IMR-90 (cell line): ENCODE results near the gene SLC22A5. TPM values are rescaled to one million over a fixed set of nuclear protein-coding genes. Genes with fewer than 3 reads are reported as not detected.

Experiments
- ATAC-seq: fragments of 200-7000 bp; cut with Tn5 transposase; 2 replicates; pipeline ENCODE4 v1.9.1; 2020; ENCODE audit warnings: low read depth, mild to moderate bottlenecking, moderate library complexity
- BruUV-seq: library from RNA; stranded (reverse); fragments of 400-500 nt; replicated peaks from 2 replicates; lab custom pipeline; 2021; lab: Mats Ljungman, UMichigan
- CTCF ChIA-PET: fragments of 300-600 bp; formaldehyde crosslinking; extraction: SDS; loops from one replicate; lab custom pipeline; 2021; ENCODE audit warnings: antibody characterized with exemption; lab: Yijun Ruan, JAX
- POLR2A ChIA-PET: fragments of 300-600 bp; sonication (Branson Sonifier 250); formaldehyde crosslinking; loops from one replicate; lab custom pipeline; 2022; ENCODE audit warnings: antibody characterized with exemption; ENCODE audit not compliant: unreplicated experiment; lab: Charles Lee
- DNase-seq: peaks from one replicate; pipeline ENCODE4 v3.0.0; 2013
- H2AFZ ChIP-seq: replicated peaks from 2 replicates; pipeline ENCODE3; 2013; ENCODE audit warnings: low read length, mild to moderate bottlenecking; ENCODE audit not compliant: poor library complexity
- H2AK5ac ChIP-seq: 2 replicates; pipeline ENCODE4 v1.6.1; 2013; ENCODE audit warnings: low read depth, low read length, inconsistent platforms
- H2AK9ac ChIP-seq: replicated peaks from 2 replicates; pipeline ENCODE3; 2013; ENCODE audit warnings: mild to moderate bottlenecking, low read depth, low read length, moderate library complexity; ENCODE audit not compliant: poor library complexity
- H2BK120ac ChIP-seq: 2 replicates; pipeline ENCODE4 v1.6.1; 2013; ENCODE audit warnings: low read depth, low read length, inconsistent platforms
- H2BK15ac ChIP-seq: 3 replicates; pipeline ENCODE4 v1.6.1; 2013; ENCODE audit warnings: low read depth, low read length, inconsistent platforms
- H2BK20ac ChIP-seq: 2 replicates; pipeline ENCODE4 v1.6.1; 2013; ENCODE audit warnings: low read depth, mild to moderate bottlenecking, inconsistent platforms, low read length, moderate library complexity
- H2BK5ac ChIP-seq: 2 replicates; pipeline ENCODE4 v1.6.1; 2013; ENCODE audit warnings: mild to moderate bottlenecking, low read depth, low read length, inconsistent platforms; ENCODE audit not compliant: poor library complexity, severe bottlenecking
- H3K14ac ChIP-seq: replicated peaks from 2 replicates; pipeline ENCODE4 v1.6.1; 2013; ENCODE audit warnings: low read depth, low read length, inconsistent platforms
- H3K18ac ChIP-seq: 2 replicates; pipeline ENCODE4 v1.6.1; 2013; ENCODE audit warnings: low read depth, low read length, control low read depth
- H3K23ac ChIP-seq: 2 replicates; pipeline ENCODE4 v1.6.1; 2013; ENCODE audit warnings: low read depth, low read length, inconsistent platforms
- H3K27ac ChIP-seq: 2 replicates; pipeline ENCODE4 v1.5.1; 2013; ENCODE audit warnings: mild to moderate bottlenecking, control low read depth, low read length; ENCODE audit not compliant: insufficient read depth
- H3K27me3 ChIP-seq: 2 replicates; pipeline ENCODE4 v1.6.1; 2013; ENCODE audit warnings: low read length; ENCODE audit not compliant: control insufficient read depth, insufficient read depth
- H3K36me3 ChIP-seq: 2 replicates; pipeline ENCODE4 v1.6.1; 2013; ENCODE audit warnings: low read length, mixed read lengths; ENCODE audit not compliant: control insufficient read depth, insufficient read depth
- H3K4ac ChIP-seq: 2 replicates; pipeline ENCODE4 v1.6.1; 2013; ENCODE audit warnings: low read depth, low read length, inconsistent platforms
- H3K4me1 ChIP-seq: 2 replicates; pipeline ENCODE4 v1.6.1; 2013; ENCODE audit warnings: low read length, mixed read lengths; ENCODE audit not compliant: control insufficient read depth, insufficient read depth
- H3K4me2 ChIP-seq: 2 replicates; pipeline ENCODE4 v1.6.1; 2013; ENCODE audit warnings: low read depth, mild to moderate bottlenecking, control low read depth, low read length, moderate library complexity
- H3K4me3 ChIP-seq: 2 replicates; pipeline ENCODE4 v1.5.1; 2013; ENCODE audit warnings: low read depth, mild to moderate bottlenecking, control low read depth, low read length, moderate library complexity; ENCODE audit not compliant: insufficient read depth
- H3K56ac ChIP-seq: 2 replicates; pipeline ENCODE4 v1.6.1; 2013; ENCODE audit warnings: low read length, inconsistent platforms; ENCODE audit not compliant: insufficient read depth; ENCODE audit errors: extremely low read depth
- H3K79me1 ChIP-seq, 2 experiments: 2 replicates each; pipeline ENCODE4 v1.6.1; 2013; ENCODE audit warnings: low read length in 2 of 2, inconsistent platforms in 1 of 2, low read depth in 1 of 2
- H3K9ac ChIP-seq: 2 replicates; pipeline ENCODE4 v1.6.1; 2013; ENCODE audit warnings: low read depth, low read length, control low read depth
- H3K9me1 ChIP-seq: 2 replicates; pipeline ENCODE4 v1.6.1; 2013; ENCODE audit warnings: low read length, inconsistent platforms; ENCODE audit not compliant: insufficient read depth
- H3K9me3 ChIP-seq: 2 replicates; pipeline ENCODE4 v1.6.1; 2013; ENCODE audit warnings: low read length; ENCODE audit not compliant: control insufficient read depth, insufficient read depth
- H4K20me1 ChIP-seq: 2 replicates; pipeline ENCODE4 v1.6.1; 2013; ENCODE audit warnings: low read length, inconsistent platforms; ENCODE audit not compliant: insufficient read depth
- H4K5ac ChIP-seq: 2 replicates; pipeline ENCODE4 v1.6.1; 2013; ENCODE audit warnings: mild to moderate bottlenecking, low read depth, low read length, control low read depth
- H4K8ac ChIP-seq, 2 experiments: 2 replicates each; pipeline ENCODE4 v1.6.1; 2013; ENCODE audit warnings: low read depth in 2 of 2, low read length in 2 of 2, control low read depth in 1 of 2, inconsistent platforms in 1 of 2
- H4K91ac ChIP-seq: 2 replicates; pipeline ENCODE4 v1.6.1; 2013; ENCODE audit warnings: low read depth, low read length, inconsistent platforms; ENCODE audit not compliant: insufficient read depth
- BHLHE40 ChIP-seq: fragments of 150-350 bp; IDR thresholded peaks from 2 replicates; pipeline ENCODE4 v1.6.1; 2016; ENCODE audit warnings: mild to moderate bottlenecking, low read depth, low read length
- CEBPB ChIP-seq: IDR thresholded peaks from 2 replicates; pipeline ENCODE4 v1.6.1; 2012; ENCODE audit warnings: low read depth, low read length, improper control_type of control experiment
- POLR2A ChIP-seq: IDR thresholded peaks from 2 replicates; pipeline ENCODE4 v1.6.1; 2012; ENCODE audit warnings: mild to moderate bottlenecking, low read depth, low read length
- SMC3 ChIP-seq: fragments of 150-350 bp; IDR thresholded peaks from 2 replicates; pipeline ENCODE4 v1.6.1; 2016; ENCODE audit warnings: low read depth, mild to moderate bottlenecking, antibody characterized with exemption, low read length, moderate library complexity
- WGBS, 2 experiments: methylation state at CpG; one replicate each; pipeline versions ENCODE4 v1.1.5 to v1.1.7; 2013; ENCODE audit warnings: missing lambda C conversion rate in 2 of 2; ENCODE audit not compliant: insufficient read length in 1 of 2; ENCODE audit errors: extremely low coverage in 2 of 2; 5-methylcytosine and 5-hydroxymethylcytosine counted together
- dilution Hi-C: fragments of 300-500 bp; cut with HindIII; formaldehyde crosslinking; loops from one replicate; pipeline ENCODE4 v1.14.3; 2018; ENCODE audit warnings: low sequenced_read_pairs; ENCODE audit not compliant: unreplicated experiment
- in situ Hi-C: fragments of 300-500 bp; cut with MboI; formaldehyde crosslinking; loops from 3 replicates; pipeline ENCODE4 v1.14.3; 2019; ENCODE audit warnings: low sequenced_read_pairs, inconsistent platforms, mixed read lengths
- intact Hi-C: fragments of 100-400 bp; cut with micrococcal nuclease; formaldehyde crosslinking; loops from 2 replicates; pipeline ENCODE4 v1.10.0; 2022
- polyA plus RNA-seq, 3 experiments: library from polyadenylated mRNA; depleted of rRNA; stranded (reverse); fragments of >200 nt; gene quantifications; 2 replicates each; pipeline ENCODE4 v1.2.3, GENCODE V29; 2012; ENCODE audit warnings: low replicate concordance in 1 of 3
- total RNA-seq: library from RNA; depleted of rRNA; stranded (reverse); fragments of >200 nt; gene quantifications from 2 replicates; pipeline ENCODE4 v1.2.3, GENCODE V29; 2012

Gene SLC22A5
- total and polyA plus RNA-seq, 2 of the 4 experiments (the other 2 are of a cell fraction) = 6.1 to 7.1 TPM

GRCh38 chr5:132407970-132408369, 38.5 kb downstream of the SLC22A5 start:
- ChIA-PET POLR2A (no interaction called here), CTCF (interaction anchor here (0.7 kb wide), 1 partner anchor 22 kb away, joined by 3 read pairs; no protein-coding TSS in a partner anchor)
- H3K36me3 ChIP-seq = no peaks in the 10 kb centered on the region
- H2BK15ac ChIP-seq = no peak overlapping the region
- H2AK5ac ChIP-seq = no peak overlapping the region
- no peak overlapping the region for H3K27ac ChIP-seq
- peaks cover 7% of the 10 kb centered on the region for H3K9me1 ChIP-seq
- ATAC-seq (no peak), DNase-seq (no peak)
- no peak overlapping the region for H3K14ac ChIP-seq
- TF ChIP-seq SMC3 (no peak), POLR2A (no peak), CEBPB (peak; percentile 6; the same call in 1 of the 2 replicates), BHLHE40 (no peak)
- WGBS, 2 experiments = no CpG with 5 or more reads among the region's 3 CpGs
- BruUV-seq = no TSS peak
- H4K20me1 ChIP-seq = no peaks in the 10 kb centered on the region
- no peaks in the 10 kb centered on the region; the same call in 1 of the 2 replicates for H3K27me3 ChIP-seq
- H3K9me3 ChIP-seq = no peaks in the 10 kb centered on the region
- no peak overlapping the region for H3K56ac ChIP-seq
- peaks cover 11% of the 10 kb centered on the region for H3K4me1 ChIP-seq
- H2AK9ac ChIP-seq = no peak overlapping the region
- H3K9ac ChIP-seq = no peak overlapping the region
- H3K4ac ChIP-seq = no peak overlapping the region
- H2BK20ac ChIP-seq = no peak overlapping the region
- no peak overlapping the region for H2BK120ac ChIP-seq
- H4K8ac ChIP-seq = no peak overlapping the region
- dilution Hi-C loops (no loop called here), intact Hi-C loops (no loop called here), in situ Hi-C loops (no loop called here)
- no peak overlapping the region for H2BK5ac ChIP-seq
- no peak overlapping the region for H3K4me3 ChIP-seq
- no peak overlapping the region for H2AFZ ChIP-seq
- H4K5ac ChIP-seq = no peak overlapping the region
- no peak overlapping the region for H3K4me2 ChIP-seq
- no peak overlapping the region for H3K23ac ChIP-seq
- peaks cover 8 to 25% of the 10 kb centered on the region in 2 experiments for H3K79me1 ChIP-seq
- no peak overlapping the region for H3K18ac ChIP-seq
- no peak overlapping the region for H4K91ac ChIP-seq
